ENCODE measurements around the gene PGAP6.

GRCh38 chr16:379183-379960, 2.4 kb downstream of the PGAP6 start:
- TF ChIP-seq ZNF274 (IDR thresholded peaks at IDR 0.05; ENCODE audit: low read depth, low read length): no peak
- TF ChIP-seq SUZ12 (IDR thresholded peaks at IDR 0.05; ENCODE audit: extremely low read depth, insufficient read depth, insufficient read length): no peak
- no peak for TF ChIP-seq YY1 (IDR thresholded peaks at IDR 0.05; ENCODE audit: insufficient read depth, insufficient read length)
